HepG2 (cell line): ENCODE results near the gene CLTA. TPM values are rescaled to one million over a fixed set of nuclear protein-coding genes. Genes with fewer than 3 reads are reported as not detected.

Experiments
- AGO2 ChIP-seq: fragments of 200-400 bp; formaldehyde crosslinking; optimal IDR thresholded peaks from 2 replicates; pipeline ENCODE3; 2017; ENCODE audit warnings: mild to moderate bottlenecking, low read depth, low read length, moderate library complexity
- ARNT ChIP-seq: fragments of 450-650 bp; IDR thresholded peaks from 2 replicates; pipeline ENCODE4 v1.6.1; 2017
- CEBPG ChIP-seq: IDR thresholded peaks from 2 replicates; pipeline ENCODE4 v1.6.1; 2016
- EP300 ChIP-seq, 3 experiments: sonication (generic) in 1 of 3; formaldehyde crosslinking in 1 of 3; IDR thresholded peaks; 2 replicates each; pipeline versions ENCODE4 v1.5.1 to v1.6.1; 2011 to 2020; ENCODE audit warnings: low read depth in 2 of 3, low read length in 2 of 3, borderline replicate concordance in 1 of 3, improper control_type of control experiment in 1 of 3, mild to moderate bottlenecking in 1 of 3, missing genetic modification reagents in 1 of 3, moderate library complexity in 1 of 3
- LCORL ChIP-seq, 2 experiments: fragments of 450-650 bp in 1 of 2; sonication (generic) in 1 of 2; formaldehyde crosslinking in 1 of 2; IDR thresholded peaks; 2 replicates each; pipeline versions ENCODE4 v1.5.0 to v1.6.1; 2017 to 2020; ENCODE audit warnings: antibody characterized with exemption in 1 of 2, missing genetic modification reagents in 1 of 2
- NCOA5 ChIP-seq: sonication (generic); formaldehyde crosslinking; IDR thresholded peaks from 2 replicates; pipeline ENCODE4 v1.4.0; 2020; ENCODE audit warnings: missing genetic modification reagents
- POLR2A ChIP-seq, 2 experiments: IDR thresholded peaks; 2 replicates each; pipeline ENCODE4 v1.6.1; 2011; ENCODE audit warnings: low read depth in 2 of 2, low read length in 2 of 2, mild to moderate bottlenecking in 1 of 2, moderate library complexity in 1 of 2; ENCODE audit not compliant: insufficient read depth in 1 of 2
- PRMT3 ChIP-seq: sonication (generic); formaldehyde crosslinking; IDR thresholded peaks from 2 replicates; pipeline ENCODE4 v1.8.1; 2022; ENCODE audit warnings: low read depth, mild to moderate bottlenecking, moderate library complexity, missing genetic modification reagents, borderline replicate concordance
- TEAD2 ChIP-seq: sonication (generic); formaldehyde crosslinking; IDR thresholded peaks from 2 replicates; pipeline ENCODE4 v1.9.0; 2021; ENCODE audit warnings: missing genetic modification reagents
- ZFY ChIP-seq: sonication (generic); formaldehyde crosslinking; IDR thresholded peaks from 2 replicates; pipeline ENCODE4 v1.4.0; 2020; ENCODE audit warnings: missing genetic modification reagents
- ZKSCAN5 ChIP-seq: sonication (generic); formaldehyde crosslinking; IDR thresholded peaks from 2 replicates; pipeline ENCODE4 v1.5.1; 2020; ENCODE audit warnings: mild to moderate bottlenecking, missing genetic modification reagents
- ZNF124 ChIP-seq: sonication (generic); formaldehyde crosslinking; IDR thresholded peaks from 2 replicates; pipeline ENCODE4 v1.4.0; 2020; ENCODE audit warnings: missing genetic modification reagents
- ZNF205 ChIP-seq: IDR thresholded peaks from 2 replicates; pipeline ENCODE4 v1.6.1; 2018; ENCODE audit warnings: missing biosample characterization, missing genetic modification reagents
- ZNF563 ChIP-seq: sonication (generic); formaldehyde crosslinking; IDR thresholded peaks from 2 replicates; pipeline ENCODE4 v1.8.0; 2022; ENCODE audit warnings: mild to moderate bottlenecking, moderate library complexity, missing genetic modification reagents
- ZNF672 ChIP-seq: sonication (generic); formaldehyde crosslinking; IDR thresholded peaks from 2 replicates; pipeline ENCODE4 v1.8.1; 2022; ENCODE audit warnings: missing genetic modification reagents
- ZNF850 ChIP-seq: sonication (generic); formaldehyde crosslinking; conservative IDR thresholded peaks from 2 replicates; pipeline ENCODE4 v1.9.0; 2021; ENCODE audit warnings: mild to moderate bottlenecking, missing genetic modification reagents
- ZSCAN21 ChIP-seq: sonication (generic); formaldehyde crosslinking; IDR thresholded peaks from 2 replicates; pipeline ENCODE4 v1.8.0; 2022; ENCODE audit warnings: mild to moderate bottlenecking, missing genetic modification reagents, moderate library complexity, borderline replicate concordance
- polyA plus RNA-seq, 8 experiments: library from polyadenylated mRNA; depleted of rRNA in 3 of 8; stranded (reverse) in 7 of 8; unstranded in 1 of 8; fragments of >200 nt; fragmentation: Illumina TruSeq in 4 of 8; extraction: Trizol in 4 of 8; gene quantifications; 2 replicates each; pipeline versions ENCODE4 v1.2.1 to v1.2.3, GENCODE V29; 2011 to 2016; ENCODE audit warnings: low read depth in 4 of 8, missing spikeins in 1 of 8, mixed read lengths in 1 of 8; ENCODE audit not compliant: insufficient read depth in 1 of 8
- total RNA-seq, 5 experiments: library from RNA; depleted of rRNA; stranded (reverse); fragments of >200 nt; fragmentation: Illumina TruSeq; extraction: Trizol; gene quantifications; 2 replicates each; pipeline ENCODE4 v1.2.3, GENCODE V29; 2016; ENCODE audit warnings: low read depth in 1 of 5
- TF ChIP-seq, protein P1 (sequence below), 2 experiments: sonication (generic) in 1 of 2; formaldehyde crosslinking in 1 of 2; IDR thresholded peaks; 2 replicates each; pipeline versions ENCODE4 v1.4.0 to v1.6.1; 2018 to 2020; ENCODE audit warnings: missing genetic modification reagents in 2 of 2, borderline replicate concordance in 1 of 2, low read depth in 1 of 2, mild to moderate bottlenecking in 1 of 2, missing biosample characterization in 1 of 2
- TF ChIP-seq, protein P2 (sequence below): sonication (generic); formaldehyde crosslinking; IDR thresholded peaks from 2 replicates; pipeline ENCODE4 v1.4.0; 2020; ENCODE audit warnings: missing genetic modification reagents
- TF ChIP-seq, protein P3 (sequence below): sonication (generic); formaldehyde crosslinking; IDR thresholded peaks from 2 replicates; pipeline ENCODE4 v1.4.0; 2020; ENCODE audit warnings: missing genetic modification reagents, low read depth, mild to moderate bottlenecking, borderline replicate concordance
- TF ChIP-seq, protein P4 (sequence below): sonication (generic); formaldehyde crosslinking; conservative IDR thresholded peaks from 2 replicates; pipeline ENCODE4 v1.5.0; 2020; ENCODE audit warnings: missing genetic modification reagents

Gene CLTA
- total and polyA plus RNA-seq, 2 of the 13 experiments (the other 11 are each of a cell fraction or from before 2014, with no cell fraction given): 143 to 222 TPM

DNA sequence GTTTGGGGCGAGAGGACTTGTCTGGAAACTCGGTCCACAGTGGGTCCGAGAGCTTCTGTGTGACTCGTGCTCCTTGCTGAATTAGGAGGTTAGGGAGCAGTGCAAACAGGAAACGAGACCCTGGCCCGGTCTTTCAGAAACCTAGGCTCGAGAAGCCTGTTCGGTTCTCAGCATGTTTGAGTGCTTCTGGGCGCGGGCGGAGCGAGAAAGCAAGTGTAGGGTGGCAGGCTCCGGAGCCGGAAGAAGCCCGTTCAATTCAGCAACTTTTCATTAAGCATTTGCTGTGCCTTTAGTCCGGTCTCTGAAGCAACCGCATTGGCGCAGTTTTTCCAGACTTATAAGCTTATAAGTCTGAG is 547 bp downstream of the CLTA start (continued):
- TF ChIP-seq ZNF205 (CRISPR knock-in tag) (no peak), ARNT (no peak), NCOA5 (CRISPR knock-in tag) (no peak), ZNF672 (CRISPR knock-in tag) (no peak), POLR2A (IDR thresholded peaks at IDR 0.05; ENCODE audit: insufficient read depth in 1 of 2, low read depth in 2 of 2, low read length in 2 of 2) (no peak), ZSCAN21 (CRISPR knock-in tag) (0 out of 2 replicates have a peak, but pooled peaks have one; percentile 17), ZFY (CRISPR knock-in tag) (no peak), TEAD2 (CRISPR knock-in tag) (no peak), ZNF124 (CRISPR knock-in tag) (no peak), ZNF563 (CRISPR knock-in tag) (0 out of 2 replicates have a peak, but pooled peaks have one; percentile 1), AGO2 (peak; percentile 23), CEBPG (CRISPR knock-in tag) (no peak), PRMT3 (CRISPR knock-in tag) (no peak), EP300 (IDR thresholded peaks at IDR 0.05; ENCODE audit: low read depth in 2 of 2, low read length in 2 of 2) (no peak), EP300 (CRISPR knock-in tag; IDR thresholded peaks at IDR 0.05; ENCODE audit: borderline replicate concordance) (no peak), ZNF850 (no peak), ZKSCAN5 (no peak), LCORL (IDR thresholded peaks at IDR 0.05) (no peak), LCORL (CRISPR knock-in tag; IDR thresholded peaks at IDR 0.05) (no peak)
- TF ChIP-seq, protein P1, sequence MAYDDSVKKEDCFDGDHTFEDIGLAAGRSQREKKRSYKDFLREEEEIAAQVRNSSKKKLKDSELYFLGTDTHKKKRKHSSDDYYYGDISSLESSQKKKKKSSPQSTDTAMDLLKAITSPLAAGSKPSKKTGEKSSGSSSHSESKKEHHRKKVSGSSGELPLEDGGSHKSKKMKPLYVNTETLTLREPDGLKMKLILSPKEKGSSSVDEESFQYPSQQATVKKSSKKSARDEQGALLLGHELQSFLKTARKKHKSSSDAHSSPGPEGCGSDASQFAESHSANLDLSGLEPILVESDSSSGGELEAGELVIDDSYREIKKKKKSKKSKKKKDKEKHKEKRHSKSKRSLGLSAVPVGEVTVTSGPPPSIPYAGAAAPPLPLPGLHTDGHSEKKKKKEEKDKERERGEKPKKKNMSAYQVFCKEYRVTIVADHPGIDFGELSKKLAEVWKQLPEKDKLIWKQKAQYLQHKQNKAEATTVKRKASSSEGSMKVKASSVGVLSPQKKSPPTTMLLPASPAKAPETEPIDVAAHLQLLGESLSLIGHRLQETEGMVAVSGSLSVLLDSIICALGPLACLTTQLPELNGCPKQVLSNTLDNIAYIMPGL (CRISPR knock-in tag; IDR thresholded peaks at IDR 0.05; ENCODE audit: borderline replicate concordance in 1 of 2, low read depth in 1 of 2): peak in 1 of 2 experiments; percentile 13; a peak in 1 of 4 replicates
- TF ChIP-seq, protein P2, sequence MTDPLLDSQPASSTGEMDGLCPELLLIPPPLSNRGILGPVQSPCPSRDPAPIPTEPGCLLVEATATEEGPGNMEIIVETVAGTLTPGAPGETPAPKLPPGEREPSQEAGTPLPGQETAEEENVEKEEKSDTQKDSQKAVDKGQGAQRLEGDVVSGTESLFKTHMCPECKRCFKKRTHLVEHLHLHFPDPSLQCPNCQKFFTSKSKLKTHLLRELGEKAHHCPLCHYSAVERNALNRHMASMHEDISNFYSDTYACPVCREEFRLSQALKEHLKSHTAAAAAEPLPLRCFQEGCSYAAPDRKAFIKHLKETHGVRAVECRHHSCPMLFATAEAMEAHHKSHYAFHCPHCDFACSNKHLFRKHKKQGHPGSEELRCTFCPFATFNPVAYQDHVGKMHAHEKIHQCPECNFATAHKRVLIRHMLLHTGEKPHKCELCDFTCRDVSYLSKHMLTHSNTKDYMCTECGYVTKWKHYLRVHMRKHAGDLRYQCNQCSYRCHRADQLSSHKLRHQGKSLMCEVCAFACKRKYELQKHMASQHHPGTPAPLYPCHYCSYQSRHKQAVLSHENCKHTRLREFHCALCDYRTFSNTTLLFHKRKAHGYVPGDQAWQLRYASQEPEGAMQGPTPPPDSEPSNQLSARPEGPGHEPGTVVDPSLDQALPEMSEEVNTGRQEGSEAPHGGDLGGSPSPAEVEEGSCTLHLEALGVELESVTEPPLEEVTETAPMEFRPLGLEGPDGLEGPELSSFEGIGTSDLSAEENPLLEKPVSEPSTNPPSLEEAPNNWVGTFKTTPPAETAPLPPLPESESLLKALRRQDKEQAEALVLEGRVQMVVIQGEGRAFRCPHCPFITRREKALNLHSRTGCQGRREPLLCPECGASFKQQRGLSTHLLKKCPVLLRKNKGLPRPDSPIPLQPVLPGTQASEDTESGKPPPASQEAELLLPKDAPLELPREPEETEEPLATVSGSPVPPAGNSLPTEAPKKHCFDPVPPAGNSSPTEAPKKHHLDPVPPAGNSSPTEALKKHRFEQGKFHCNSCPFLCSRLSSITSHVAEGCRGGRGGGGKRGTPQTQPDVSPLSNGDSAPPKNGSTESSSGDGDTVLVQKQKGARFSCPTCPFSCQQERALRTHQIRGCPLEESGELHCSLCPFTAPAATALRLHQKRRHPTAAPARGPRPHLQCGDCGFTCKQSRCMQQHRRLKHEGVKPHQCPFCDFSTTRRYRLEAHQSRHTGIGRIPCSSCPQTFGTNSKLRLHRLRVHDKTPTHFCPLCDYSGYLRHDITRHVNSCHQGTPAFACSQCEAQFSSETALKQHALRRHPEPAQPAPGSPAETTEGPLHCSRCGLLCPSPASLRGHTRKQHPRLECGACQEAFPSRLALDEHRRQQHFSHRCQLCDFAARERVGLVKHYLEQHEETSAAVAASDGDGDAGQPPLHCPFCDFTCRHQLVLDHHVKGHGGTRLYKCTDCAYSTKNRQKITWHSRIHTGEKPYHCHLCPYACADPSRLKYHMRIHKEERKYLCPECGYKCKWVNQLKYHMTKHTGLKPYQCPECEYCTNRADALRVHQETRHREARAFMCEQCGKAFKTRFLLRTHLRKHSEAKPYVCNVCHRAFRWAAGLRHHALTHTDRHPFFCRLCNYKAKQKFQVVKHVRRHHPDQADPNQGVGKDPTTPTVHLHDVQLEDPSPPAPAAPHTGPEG (CRISPR knock-in tag): 0 out of 2 replicates have a peak, but pooled peaks have one; percentile 11
- TF ChIP-seq, protein P3, sequence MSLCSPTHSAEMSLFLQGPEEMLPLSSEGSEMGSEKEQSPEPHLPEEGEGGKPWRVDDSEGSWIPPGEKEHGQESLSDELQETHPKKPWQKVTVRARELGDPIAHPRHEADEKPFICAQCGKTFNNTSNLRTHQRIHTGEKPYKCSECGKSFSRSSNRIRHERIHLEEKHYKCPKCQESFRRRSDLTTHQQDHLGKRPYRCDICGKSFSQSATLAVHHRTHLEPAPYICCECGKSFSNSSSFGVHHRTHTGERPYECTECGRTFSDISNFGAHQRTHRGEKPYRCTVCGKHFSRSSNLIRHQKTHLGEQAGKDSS (CRISPR knock-in tag): 0 out of 2 replicates have a peak, but pooled peaks have one; percentile 3
- TF ChIP-seq, protein P4, sequence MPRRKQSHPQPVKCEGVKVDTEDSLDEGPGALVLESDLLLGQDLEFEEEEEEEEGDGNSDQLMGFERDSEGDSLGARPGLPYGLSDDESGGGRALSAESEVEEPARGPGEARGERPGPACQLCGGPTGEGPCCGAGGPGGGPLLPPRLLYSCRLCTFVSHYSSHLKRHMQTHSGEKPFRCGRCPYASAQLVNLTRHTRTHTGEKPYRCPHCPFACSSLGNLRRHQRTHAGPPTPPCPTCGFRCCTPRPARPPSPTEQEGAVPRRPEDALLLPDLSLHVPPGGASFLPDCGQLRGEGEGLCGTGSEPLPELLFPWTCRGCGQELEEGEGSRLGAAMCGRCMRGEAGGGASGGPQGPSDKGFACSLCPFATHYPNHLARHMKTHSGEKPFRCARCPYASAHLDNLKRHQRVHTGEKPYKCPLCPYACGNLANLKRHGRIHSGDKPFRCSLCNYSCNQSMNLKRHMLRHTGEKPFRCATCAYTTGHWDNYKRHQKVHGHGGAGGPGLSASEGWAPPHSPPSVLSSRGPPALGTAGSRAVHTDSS: no peak
